Renal cortex interstitium (tissue), 15 donors: ENCODE data around the gene NLGN3. TPM values are rescaled to one million over a fixed set of nuclear protein-coding genes. Genes with fewer than 3 reads are reported as not detected.

ENCODE experiments used
- DNase-seq, 11 donors: peaks; one replicate each; pipeline ENCODE4 v3.0.0-alpha.2; 2013; ENCODE audit warnings: low read depth in 9 of 11, low spot score in 4 of 11; ENCODE audit errors: extremely low read depth in 1 of 11
- long read RNA-seq, 16 experiments: transcript quantifications; one replicate each; lab custom pipeline, GENCODE V29; 2026
- polyA plus RNA-seq, 3 donors: library from polyadenylated mRNA; unstranded; fragments of 120-200 nt; gene quantifications; one replicate each; pipeline ENCODE4 v1.2.1, GENCODE V29; 2013; ENCODE audit not compliant: insufficient read length in 3 of 3

Gene NLGN3
- polyA plus RNA-seq: 1 to 10 TPM; 3.9 to 6.3 (median 4.0) TPM
- long read RNA-seq, donor 1: 0 reads
- long read RNA-seq, donor 2: 0 reads
- long read RNA-seq, donor 3: 0 reads
- long read RNA-seq, donor 4: 0 reads
- long read RNA-seq, donor 5, partial matches to known transcripts: 0 of 2 reads
- long read RNA-seq, donor 5, other reads (novel, unspliced or antisense): 0 of 2 reads
- long read RNA-seq, donor 6: 0 reads
- long read RNA-seq, donor 7: 0 reads
- long read RNA-seq, donor 8, partial matches to known transcripts: 0 of 1 reads
- long read RNA-seq, donor 8, other reads (novel, unspliced or antisense): 0 of 1 reads
- long read RNA-seq, donor 9: 0 reads
- long read RNA-seq, donor 10: 0 reads
- long read RNA-seq, donor 11: 0 reads
- long read RNA-seq, donor 12, partial matches to known transcripts: 0 of 1 reads
- long read RNA-seq, donor 12, other reads (novel, unspliced or antisense): 0 of 1 reads
- long read RNA-seq, donor 13: 0 reads
- long read RNA-seq, donor 14: 0 reads
- long read RNA-seq, donor 15: 0 reads
- long read RNA-seq, donor 16, partial matches to known transcripts: 0 of 1 reads
- long read RNA-seq, donor 16, other reads (novel, unspliced or antisense): 0 of 1 reads

DNA sequence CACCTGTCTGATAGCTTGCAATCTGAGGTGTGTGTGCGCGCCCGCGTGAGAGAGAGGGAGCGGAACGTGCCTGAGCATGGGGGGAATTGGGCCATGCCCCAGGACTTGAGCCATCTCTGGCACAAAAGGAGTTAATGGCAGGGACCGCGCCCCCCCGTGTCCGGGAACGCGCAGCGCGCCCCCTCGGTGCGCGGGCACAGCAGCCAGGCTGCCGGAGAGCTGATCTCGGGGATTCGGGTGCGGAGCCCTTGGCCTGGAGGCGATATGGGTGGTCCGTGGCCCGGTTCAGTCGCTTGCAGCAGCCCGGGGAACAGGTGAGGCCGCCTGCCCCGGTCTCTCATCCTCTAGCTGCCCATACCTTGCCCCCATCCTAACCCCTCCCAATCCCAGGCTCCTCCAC, at the start of gene NLGN3:
Gene NLGN3 (plus strand): TSS at position 191 of the 400 bp plus-strand sequence. CDS start 2,909 bp downstream, outside the sequence.
- DNase-seq: no peak

DNA sequence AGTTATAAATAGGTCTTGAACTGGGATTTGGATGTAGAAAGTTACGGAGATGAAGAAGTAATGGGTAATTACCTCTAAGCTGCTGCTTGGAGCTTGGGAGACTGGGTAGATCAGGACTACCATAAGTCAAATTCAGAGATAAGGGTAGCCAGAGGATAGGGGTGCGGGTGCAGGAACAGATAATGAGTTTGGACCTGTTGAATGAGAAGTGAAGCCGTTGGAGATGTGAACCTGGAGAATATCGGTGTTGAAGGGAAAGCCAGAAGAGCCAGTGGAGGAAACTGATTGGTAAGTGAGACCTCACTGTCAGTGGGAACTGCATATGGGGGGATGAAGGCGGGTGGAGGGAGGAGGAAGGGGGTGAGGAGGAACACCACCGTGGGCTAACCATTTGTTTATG, 49.6 kb upstream of the NLGN3 start:
- DNase-seq: no peak

DNA sequence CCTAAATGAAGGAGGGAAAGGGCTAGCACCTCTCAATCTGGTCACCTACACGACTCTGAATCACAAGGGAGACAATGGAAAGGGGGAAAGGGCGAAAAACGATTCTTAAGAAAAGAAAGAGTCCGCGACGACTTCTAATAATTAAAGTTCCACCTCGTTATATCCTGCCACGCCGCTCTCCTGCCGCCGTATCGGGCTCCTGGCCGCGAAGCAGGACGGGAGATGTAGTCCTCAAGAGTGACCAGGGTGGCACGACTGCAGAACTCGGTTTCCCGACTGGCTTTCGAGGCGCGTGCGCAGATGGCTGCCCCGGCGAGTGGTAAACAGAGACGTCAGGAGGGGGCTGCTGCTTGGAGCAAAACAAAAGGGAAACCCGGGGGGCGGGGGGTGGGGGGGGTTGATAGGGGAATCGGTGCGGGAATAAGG, 49.1 kb upstream of the NLGN3 start, which contains the start of gene FOXO4:
Gene FOXO4 (plus strand): TSS at position 297 of the 426 bp plus-strand sequence. CDS start 678 bp downstream, outside the sequence.
- peak in 10 of 11 donors; percentile 60 to 90 (median 82) for DNase-seq

DNA sequence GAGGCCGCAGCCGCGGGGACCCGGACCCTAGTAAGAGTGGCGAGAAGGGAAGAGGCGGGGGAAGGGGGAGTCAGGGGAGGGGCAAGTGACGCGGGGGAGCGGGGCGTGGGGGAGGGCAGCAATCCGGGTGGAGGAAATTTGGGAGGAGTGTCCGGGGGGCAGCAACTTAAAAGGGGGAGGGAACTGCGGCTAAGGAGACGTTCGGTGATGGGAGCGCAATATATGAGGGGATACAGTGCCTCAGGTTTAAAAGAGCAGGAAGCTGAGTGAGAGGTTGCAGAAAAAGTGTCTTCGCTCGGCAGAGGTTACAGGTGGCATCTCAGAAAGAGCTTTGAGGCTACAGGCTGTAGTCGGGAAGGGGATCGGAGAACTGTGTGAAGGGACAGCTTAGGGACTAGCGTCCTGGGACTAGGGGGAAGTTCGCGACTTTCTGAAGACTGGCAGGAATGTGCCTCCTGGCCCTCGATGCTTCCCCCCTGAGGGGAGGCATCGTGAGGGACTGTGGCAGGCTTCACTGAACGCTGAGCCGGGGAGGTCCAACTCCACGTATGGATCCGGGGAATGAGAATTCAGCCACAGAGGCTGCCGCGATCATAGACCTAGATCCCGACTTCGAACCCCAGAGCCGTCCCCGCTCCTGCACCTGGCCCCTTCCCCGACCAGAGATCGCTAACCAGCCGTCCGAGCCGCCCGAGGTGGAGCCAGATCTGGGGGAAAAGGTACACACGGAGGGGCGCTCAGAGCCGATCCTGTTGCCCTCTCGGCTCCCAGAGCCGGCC, 48.5 kb upstream of the NLGN3 start:
- peak in 1 of 11 donors; percentile 45 for DNase-seq

DNA sequence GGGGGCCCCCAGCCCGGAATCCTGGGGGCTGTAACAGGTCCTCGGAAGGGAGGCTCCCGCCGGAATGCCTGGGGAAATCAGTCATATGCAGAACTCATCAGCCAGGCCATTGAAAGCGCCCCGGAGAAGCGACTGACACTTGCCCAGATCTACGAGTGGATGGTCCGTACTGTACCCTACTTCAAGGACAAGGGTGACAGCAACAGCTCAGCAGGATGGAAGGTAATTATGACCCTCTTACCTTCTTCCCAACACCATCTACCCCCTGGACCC, 47.9 kb upstream of the NLGN3 start:
- DNase-seq: no peak

DNA sequence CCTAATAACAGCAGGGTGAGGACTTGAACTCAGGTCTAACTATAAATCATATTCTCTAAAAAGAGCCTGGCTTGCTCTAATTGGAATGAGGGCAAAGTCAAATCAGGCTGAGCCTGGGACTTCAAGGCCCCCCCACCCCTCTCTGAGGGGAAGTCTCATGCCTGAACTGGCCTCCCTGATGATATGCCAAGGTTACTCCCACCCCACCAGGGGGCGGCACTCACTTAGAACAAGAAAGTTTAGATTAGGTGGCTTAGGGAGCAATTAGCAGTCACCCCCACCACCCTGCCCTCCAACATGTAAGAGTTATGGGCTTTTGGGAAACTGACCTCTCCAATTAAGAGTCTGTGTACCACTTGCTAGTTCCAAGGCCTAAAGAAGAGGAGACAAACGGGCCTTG, 46.3 kb upstream of the NLGN3 start:
- DNase-seq: no peak

DNA sequence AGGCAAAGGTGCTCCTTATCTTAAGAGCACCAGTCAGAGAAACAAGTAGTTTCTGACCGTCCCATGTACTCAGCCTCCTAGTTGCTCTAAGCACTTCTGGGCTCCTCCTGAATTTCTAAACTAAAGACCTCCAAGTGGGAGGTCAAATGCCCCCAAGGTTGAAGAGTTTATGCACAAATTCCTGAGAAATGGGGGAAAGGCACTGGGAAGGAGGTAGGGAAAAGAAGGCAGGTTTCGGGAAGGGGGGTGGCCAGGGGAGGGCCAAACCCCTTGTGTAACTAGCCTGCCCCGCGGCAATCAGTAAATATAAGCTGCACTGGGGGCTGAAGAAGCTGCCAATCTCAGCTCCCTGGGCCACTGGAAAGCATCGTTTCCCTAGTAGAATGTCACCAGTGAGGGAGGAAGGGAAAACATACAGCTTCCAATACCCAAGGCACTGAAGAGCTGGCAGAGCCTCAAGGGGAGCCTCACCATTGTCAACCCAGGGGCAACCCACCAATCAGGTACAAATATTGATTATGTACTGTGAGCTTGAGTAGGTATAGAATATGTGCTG, 45.6 kb upstream of the NLGN3 start:
- no peak for DNase-seq

DNA sequence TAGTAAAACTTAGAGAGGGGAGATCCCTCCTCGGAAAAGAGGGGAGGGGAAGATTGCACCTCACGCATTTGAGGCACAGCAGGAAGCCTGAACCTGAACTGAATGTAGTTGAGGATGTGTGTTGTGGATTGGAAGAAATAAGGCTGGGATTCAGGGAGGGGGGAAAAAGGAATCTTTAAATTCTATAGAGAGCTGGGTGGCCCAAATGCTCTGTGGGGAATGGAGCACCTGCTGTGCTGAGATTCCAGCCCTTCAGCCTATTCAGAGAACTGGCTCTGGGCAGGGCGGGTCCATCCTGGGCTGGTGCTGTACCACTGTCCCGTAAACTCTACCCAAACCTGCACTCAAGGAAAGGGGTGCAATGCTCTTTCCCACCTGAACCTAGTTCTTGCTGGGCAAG, 44.9 kb upstream of the NLGN3 start:
- no peak for DNase-seq

DNA sequence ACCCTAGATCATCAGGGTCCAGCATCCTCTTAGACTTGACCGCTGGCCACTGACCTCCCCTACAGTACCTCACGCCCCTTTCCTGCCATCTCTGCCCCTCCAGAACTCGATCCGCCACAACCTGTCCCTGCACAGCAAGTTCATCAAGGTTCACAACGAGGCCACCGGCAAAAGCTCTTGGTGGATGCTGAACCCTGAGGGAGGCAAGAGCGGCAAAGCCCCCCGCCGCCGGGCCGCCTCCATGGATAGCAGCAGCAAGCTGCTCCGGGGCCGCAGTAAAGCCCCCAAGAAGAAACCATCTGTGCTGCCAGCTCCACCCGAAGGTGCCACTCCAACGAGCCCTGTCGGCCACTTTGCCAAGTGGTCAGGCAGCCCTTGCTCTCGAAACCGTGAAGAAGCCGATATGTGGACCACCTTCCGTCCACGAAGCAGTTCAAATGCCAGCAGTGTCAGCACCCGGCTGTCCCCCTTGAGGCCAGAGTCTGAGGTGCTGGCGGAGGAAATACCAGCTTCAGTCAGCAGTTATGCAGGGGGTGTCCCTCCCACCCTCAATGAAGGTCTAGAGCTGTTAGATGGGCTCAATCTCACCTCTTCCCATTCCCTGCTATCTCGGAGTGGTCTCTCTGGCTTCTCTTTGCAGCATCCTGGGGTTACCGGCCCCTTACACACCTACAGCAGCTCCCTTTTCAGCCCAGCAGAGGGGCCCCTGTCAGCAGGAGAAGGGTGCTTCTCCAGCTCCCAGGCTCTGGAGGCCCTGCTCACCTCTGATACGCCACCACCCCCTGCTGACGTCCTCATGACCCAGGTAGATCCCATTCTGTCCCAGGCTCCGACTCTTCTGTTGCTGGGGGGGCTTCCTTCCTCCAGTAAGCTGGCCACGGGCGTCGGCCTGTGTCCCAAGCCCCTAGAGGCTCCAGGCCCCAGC, 43.8 kb upstream of the NLGN3 start:
- no peak for DNase-seq

DNA sequence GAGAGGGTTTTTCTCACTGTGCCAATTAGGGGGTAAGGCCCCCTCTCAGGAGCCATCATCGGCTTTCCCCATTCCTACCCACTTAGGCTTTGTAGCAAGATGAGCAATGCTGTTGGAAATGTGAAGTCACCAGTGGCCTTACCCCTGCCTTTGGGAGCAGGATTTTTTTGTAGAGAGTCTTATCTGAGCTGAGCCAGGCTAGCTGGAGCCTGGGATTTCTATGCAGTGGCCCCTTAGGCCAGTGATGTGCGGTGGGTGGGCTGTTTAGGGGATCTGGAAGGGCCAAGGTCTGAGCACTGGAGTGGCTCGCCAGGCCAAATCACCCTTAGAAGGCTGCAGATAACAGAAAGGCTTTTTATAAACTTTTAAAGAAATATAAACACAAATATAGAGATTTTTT, 42.3 kb upstream of the NLGN3 start:
- DNase-seq: no peak

DNA sequence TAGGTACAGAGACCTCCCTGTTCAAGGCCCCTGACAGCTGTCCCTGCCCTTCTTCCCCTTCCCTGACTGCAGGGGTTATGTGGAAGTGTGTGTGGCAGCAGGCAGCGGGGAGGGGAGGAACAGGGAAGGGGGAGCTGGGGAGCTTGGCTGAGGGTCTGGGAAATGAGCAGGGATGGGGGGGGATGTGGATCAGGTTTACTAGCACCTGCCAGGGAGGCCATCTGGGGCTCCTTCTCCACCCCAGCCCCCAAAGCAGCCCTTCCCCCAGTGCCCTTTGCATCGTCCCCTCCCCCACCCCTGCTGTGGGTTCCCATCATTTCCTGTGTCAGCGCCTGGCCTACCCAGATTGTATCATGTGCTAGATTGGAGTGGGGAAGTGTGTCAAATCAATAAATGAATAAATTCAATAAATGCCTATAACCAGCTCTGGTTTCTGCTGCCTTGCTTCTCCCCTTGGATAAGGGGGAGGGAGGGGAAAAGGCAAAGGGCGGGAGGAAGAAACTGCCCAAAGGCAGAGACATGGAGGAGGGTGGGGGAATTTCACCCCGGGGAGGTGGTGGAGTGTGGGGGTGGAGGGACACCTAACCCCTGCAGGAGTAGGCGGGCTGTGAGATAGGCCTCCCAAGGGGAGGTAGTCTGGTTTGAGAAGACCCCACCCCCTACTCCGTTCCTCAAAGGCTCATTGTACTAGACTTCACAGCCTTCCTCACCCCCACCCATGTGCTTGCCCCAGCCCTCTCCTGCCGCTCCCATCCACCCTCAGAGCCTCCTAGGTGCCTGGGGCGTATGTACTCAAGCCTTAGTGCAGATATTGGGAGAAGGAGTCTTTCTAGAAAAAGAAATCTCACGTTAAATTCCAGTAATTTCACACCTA, 41.3 kb upstream of the NLGN3 start:
- DNase-seq: no peak

DNA sequence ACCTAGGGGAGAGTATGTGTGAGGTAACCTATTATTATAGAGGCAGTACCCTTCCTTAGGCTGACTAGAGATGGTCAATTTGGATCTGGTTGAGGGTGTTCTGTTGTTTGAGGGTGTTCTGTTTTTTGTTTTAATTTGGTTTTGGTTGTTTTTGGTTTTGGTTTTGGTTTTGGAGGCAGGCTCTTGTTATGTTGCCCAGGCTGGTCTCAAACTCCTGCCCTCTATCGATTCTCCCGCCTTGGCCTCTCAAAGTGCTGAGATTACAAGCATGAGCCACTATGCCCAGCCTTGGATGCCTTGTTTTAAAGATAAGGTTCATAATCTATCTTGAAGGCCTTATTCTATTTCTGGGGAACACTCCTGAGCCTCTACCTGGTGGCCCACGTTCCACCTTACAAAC, 39.0 kb upstream of the NLGN3 start:
- no peak for DNase-seq

DNA sequence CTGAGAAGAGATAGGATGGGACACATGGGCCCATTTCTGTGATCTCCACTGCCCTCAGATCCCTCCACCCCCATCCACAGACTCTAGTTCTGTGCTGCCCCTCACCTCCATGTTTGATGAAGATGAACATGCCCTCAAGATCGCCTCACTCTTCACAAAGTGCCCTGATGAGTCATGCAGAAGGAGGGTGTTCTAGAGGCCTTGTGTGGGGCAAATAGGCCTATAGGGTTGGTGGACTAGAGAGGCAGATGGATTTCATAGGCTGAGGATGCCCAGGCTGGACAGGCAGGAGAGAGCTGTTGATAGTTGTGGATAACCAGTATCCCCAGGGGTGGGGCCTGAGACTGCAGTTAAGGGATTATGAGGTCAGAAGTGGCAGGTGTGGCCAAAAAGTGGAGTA, 38.2 kb upstream of the NLGN3 start, which contains the start of gene CXorf65:
Gene CXorf65 (minus strand): TSS at position 314 of the 400 bp plus-strand sequence. CDS start 184 bp downstream, at position 130.
- no peak for DNase-seq

DNA sequence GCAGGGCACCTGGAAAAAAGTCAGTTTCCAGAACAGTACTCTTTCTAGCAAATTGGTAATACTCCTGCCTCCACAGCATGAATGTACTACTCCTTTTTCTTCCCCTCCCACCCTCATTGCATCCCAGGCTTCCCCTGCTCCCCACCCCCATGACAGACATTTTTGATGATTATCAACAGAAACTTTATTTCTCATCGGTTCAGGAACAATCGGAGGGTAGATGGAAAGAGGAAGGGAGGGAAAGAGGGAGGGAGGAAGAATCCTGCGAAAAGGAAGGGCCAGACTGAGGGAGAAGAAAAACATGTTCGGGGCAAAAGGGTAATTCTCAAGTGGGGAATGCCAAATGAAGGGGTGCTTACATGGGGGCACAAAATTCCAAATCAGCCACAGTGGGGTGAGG, 37.4 kb upstream of the NLGN3 start:
- DNase-seq: no peak

DNA sequence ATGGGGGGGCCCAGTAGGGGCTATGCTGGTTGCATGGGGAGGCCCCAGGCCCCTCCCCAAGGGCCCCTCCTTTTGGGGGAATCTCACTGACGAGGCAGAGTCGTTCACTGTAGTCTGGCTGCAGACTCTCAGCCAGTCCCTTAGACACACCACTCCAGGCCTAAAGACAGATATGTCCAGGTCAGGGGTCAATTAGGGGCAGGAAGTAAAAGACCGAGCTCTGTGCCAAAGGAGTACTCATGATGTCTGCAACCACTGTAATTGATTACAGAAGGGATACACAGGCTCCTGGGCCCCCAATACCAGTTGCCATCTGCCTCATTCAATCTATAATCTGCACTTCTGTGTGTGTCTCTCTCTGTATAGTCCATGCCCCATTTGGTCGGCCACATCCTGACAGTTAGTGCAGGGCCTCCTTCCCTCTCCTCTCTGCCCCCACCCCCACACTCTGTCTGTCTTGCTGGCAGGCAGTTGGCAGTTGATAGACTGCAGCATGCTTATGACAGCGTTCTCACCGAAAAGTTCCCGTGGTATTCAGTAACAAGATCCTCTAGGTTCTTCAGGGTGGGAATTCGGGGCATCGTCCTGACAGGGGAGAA, 36.8 kb upstream of the NLGN3 start:
- no peak for DNase-seq

DNA sequence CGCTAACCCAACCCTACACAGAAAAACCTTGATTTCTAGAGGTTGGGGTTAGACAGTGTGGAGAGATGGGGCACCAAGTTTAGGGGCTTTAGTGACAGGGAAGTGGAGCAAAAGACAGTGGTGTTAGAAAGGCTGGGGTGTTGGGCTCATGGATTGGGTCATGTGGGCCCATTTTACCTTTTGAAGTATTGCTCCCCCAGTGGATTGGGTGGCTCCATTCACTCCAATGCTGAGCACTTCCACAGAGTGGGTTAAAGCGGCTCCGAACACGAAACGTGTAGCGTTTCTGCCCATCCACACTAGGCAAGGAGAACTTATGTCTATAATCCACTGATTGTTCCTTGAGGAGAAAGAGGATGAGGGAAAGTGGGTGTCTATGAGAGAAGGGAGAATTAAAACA, 35.6 kb upstream of the NLGN3 start:
- DNase-seq: no peak

DNA sequence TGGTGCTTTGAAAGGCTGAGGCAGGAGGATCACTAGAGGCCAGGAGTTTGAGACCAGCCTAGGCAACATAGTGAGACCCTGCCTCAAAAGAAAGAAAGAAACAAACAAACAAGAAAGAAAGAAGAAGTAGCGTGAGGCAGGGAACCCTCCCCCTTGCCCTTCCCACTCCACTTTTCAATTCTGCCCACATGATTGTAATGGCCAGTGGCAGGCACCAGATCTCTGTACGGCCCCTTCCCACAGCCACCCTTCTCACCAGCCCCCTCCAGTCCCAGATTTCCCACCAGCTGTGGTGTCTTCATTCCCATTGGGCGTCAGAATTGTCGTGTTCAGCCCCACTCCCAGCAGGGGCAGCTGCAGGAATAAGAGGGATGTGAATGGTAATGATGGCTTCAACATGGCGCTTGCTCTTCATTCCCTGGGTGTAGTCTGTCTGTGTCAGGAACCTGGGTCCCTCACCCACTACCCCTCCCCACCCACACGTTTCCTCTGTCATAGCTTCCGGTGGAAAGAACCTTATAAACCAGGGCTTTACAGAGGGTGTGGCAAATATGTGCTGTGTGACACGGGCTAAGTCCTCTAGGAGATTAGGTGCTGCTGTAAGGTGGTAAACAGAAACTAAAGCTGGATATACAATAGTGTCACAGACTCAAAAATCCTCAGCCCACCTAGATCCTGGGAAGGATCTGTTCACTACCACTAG, 33.3 kb upstream of the NLGN3 start, which contains the start of gene IL2RG:
Gene IL2RG (minus strand): TSS at position 437 of the 703 bp plus-strand sequence. CDS start 38 bp downstream, at position 399.
- no peak for DNase-seq
